Body of pancreas (tissue), 4 donors: Measurements from ENCODE around the gene GORASP2.

Source experiments
- POLR2A ChIP-seq, 3 donors: fragments of 450-650 bp; IDR thresholded peaks; one replicate each; pipeline ENCODE4 v1.6.1; 2016; ENCODE audit warnings: antibody characterized with exemption in 3 of 3, mild to moderate bottlenecking in 2 of 3
- TF ChIP-seq, protein P1 (sequence below), 7 experiments: fragments of 450-650 bp in 4 of 7; fragments of 200-600 bp in 3 of 7; sonication (generic) in 3 of 7; IDR thresholded peaks; one replicate each; pipeline ENCODE4 v1.5.1; 2016 to 2019; ENCODE audit warnings: antibody characterized with exemption in 7 of 7

DNA sequence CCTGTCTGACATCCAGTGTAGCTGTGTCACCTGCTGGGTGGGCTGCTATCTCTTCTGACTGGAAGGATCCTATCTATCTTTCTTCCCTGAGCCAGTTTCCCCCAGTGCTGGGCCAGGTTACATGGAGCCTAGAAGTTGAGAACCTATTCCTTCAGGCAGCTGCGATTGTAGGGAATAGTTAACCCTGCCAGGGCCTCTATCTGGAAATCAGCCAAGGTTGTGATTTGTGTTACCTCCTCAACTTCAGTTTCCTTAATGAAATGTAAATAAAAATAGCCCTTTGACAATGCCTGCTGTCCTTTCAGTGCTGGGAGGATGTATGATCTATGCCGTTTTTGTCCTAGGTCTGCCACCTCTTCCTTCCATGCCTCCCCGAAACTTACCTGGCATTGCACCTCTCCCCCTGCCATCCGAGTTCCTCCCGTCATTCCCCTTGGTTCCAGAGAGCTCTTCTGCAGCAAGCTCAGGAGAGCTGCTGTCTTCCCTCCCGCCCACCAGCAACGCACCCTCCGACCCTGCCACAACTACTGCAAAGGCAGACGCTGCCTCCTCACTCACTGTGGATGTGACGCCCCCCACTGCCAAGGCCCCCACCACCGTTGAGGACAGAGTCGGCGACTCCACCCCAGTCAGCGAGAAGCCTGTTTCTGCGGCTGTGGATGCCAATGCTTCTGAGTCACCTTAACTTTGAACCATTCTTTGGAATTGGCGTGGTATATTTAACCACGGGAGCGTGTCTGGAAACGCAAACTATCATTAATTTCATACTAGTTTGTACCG lies 36.6 kb downstream of the GORASP2 start:
- TF ChIP-seq, protein P1, sequence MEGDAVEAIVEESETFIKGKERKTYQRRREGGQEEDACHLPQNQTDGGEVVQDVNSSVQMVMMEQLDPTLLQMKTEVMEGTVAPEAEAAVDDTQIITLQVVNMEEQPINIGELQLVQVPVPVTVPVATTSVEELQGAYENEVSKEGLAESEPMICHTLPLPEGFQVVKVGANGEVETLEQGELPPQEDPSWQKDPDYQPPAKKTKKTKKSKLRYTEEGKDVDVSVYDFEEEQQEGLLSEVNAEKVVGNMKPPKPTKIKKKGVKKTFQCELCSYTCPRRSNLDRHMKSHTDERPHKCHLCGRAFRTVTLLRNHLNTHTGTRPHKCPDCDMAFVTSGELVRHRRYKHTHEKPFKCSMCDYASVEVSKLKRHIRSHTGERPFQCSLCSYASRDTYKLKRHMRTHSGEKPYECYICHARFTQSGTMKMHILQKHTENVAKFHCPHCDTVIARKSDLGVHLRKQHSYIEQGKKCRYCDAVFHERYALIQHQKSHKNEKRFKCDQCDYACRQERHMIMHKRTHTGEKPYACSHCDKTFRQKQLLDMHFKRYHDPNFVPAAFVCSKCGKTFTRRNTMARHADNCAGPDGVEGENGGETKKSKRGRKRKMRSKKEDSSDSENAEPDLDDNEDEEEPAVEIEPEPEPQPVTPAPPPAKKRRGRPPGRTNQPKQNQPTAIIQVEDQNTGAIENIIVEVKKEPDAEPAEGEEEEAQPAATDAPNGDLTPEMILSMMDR (IDR thresholded peaks at IDR 0.05) = no peak
- TF ChIP-seq POLR2A (IDR thresholded peaks at IDR 0.05) = no peak
